Body of pancreas (tissue), 4 donors: ENCODE measurements around the gene RAPGEF1.

Experiments used
- CTCF ChIP-seq, 7 experiments: fragments of 450-650 bp in 4 of 7; fragments of 200-600 bp in 3 of 7; sonication (generic) in 3 of 7; IDR thresholded peaks; one replicate each; pipeline ENCODE4 v1.5.1; 2016 to 2019; ENCODE audit warnings: antibody characterized with exemption in 7 of 7
- POLR2A ChIP-seq, 3 donors: fragments of 450-650 bp; IDR thresholded peaks; one replicate each; pipeline ENCODE4 v1.6.1; 2016; ENCODE audit warnings: antibody characterized with exemption in 3 of 3, mild to moderate bottlenecking in 2 of 3

GRCh38 chr9:131577005-131578000, 162.6 kb downstream of the RAPGEF1 start:
- TF ChIP-seq POLR2A (IDR thresholded peaks at IDR 0.05): no peak
- TF ChIP-seq CTCF (IDR thresholded peaks at IDR 0.05): no peak
